ENCODE data around the gene NME2.
A peak's percentile ranks its signal among the peaks of the same experiment; 100 is the strongest.
"Not testable (repeated sequence)": the region's sequence is repeated elsewhere in the genome, so short reads cannot be mapped to it uniquely, and the experiment has no call there.

The NME2 gene

GRCh38 chr17:51152766-51153209 is 13.4 kb upstream of the NME2 start:
- DNase-seq (ENCODE audit: low read depth, low spot score): no peak

DNA sequence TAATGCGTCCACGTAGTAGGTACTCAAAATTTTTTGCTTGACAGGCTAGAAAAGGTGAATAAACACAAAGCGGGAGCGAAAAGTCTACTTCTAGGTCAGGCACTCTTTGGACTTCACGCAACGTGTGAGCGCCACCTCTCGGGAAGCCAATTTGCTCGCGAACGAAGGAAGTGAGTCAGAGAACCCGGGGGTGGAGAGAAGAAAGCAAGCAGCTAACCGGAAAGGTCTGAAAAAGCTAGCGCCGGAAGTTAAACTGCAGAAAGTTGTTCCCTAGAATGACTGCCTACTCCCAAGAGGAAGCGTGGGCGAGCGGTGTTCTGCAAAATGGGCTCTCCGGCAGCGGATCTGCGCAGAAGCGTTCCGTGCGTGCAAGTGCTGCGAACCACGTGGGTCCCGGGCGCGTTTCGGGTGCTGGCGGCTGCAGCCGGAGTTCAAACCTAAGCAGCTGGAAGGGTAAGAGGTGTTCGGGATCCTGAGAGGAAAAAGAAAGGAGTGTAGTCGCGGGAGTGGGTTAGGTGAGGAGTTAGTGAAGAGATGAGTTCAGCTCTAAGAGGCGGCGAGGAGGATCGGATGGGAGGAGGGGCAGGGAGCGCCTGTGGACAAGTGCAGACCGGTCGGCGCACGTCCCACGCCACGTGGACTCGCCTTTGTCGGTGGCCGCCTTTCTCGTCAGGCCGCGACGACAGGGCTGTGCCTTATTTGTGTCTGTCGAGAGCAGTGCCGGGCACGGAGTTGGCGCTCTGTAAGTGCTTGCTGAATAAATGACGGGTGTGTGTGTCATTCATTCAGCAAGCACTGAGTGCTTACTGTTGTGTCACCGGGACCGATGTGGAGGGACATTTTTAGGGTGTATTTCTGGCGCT is 12.8 kb upstream of the NME2 start, which contains the start of gene NME1:
Gene NME1, plus strand, starts transcription at position 350 of the 863 bp plus-strand sequence. CDS start 2,096 bp downstream, outside the sequence.
- peak; percentile 98 for DNase-seq (ENCODE audit: low read depth, low spot score)

DNA sequence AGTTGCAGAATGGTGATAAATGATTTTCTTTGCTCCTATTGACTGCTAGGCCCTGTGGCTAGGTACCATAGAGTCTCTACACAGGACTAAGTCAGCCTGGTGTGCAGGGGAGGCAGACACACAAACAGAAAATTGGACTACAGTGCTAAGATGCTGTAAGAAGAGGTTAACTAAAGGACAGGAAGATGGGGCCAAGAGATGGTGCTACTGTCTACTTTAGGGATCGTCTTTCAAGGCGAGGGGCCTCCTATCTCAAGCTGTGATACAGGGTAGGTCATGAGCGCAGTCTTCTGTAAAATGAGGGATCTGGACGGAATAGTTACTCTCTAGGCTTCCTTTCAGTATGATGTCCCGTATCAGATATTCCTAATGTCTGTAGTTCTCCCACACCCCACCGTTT is 12.0 kb upstream of the NME2 start:
- no peak for DNase-seq (ENCODE audit: low read depth, low spot score)

GRCh38 chr17:51155416-51155815 is 10.8 kb upstream of the NME2 start:
- DNase-seq (ENCODE audit: low read depth, low spot score): no peak

DNA sequence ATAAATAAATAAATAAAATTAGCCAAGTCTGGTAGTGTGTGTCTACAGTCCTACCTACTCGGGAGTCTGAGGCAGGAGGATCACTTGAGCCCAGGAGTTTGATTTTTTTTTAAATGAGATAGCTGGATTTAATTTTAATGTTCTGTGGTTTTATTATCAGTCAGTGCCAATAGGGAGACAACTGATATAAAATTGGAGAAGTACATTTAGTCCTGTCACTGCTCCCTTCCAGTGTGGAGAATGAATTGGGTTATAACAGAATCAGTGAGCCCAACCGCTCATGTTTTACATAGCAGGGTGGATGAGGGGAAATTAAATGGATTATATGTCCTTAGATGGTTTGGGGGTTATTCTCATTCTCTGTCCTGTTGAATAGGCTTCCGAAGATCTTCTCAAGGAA is 6.6 kb upstream of the NME2 start:
- DNase-seq (ENCODE audit: low read depth, low spot score): no peak

DNA sequence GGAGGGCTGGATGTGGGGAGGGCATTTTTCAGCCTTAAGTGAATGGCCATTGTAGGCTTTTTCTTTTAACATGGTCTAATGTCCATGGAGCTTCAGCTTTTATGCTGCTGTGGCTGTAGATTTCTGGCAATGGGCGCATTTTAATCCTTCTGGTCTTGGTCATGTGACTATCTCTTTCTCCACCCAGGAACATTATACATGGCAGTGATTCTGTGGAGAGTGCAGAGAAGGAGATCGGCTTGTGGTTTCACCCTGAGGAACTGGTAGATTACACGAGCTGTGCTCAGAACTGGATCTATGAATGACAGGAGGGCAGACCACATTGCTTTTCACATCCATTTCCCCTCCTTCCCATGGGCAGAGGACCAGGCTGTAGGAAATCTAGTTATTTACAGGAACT is 4.7 kb upstream of the NME2 start:
- DNase-seq (ENCODE audit: low read depth, low spot score): no peak

- no peak for DNase-seq (ENCODE audit: low read depth, low spot score)
Observed at GRCh38 chr17:51164911-51165679, 1.1 kb upstream of the NME2 start.

DNA sequence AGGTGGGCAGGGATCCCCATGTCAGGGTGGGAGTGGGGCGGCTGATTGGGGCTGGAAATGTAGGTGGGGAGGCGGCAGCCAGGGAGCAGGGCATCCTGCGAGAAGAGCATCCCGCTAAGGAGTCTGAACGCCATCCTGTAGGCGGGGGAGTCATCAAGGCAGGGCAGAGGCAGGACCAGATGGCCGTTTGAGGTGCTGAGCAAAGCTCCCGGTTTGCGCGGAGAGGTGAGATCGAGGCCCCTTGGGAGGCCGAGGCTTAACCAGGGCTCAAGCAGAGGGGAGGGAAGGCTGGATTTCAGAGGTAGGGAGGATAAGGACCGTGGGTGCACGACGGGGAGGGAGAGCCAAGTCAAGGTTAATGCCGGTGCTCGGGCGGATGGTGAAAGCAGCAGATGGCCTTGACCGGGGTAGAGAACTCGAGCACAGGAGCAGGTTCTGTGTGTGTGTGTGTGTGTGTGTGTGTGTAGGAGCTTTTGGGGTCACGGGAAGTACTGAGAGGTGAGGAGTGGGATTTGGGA is 472 bp upstream of the NME2 start:
- no peak for DNase-seq (ENCODE audit: low read depth, low spot score)

GRCh38 chr17:51166987-51167931 is 1.0 kb downstream of the NME2 start:
- DNase-seq (ENCODE audit: low read depth, low spot score): no peak

DNA sequence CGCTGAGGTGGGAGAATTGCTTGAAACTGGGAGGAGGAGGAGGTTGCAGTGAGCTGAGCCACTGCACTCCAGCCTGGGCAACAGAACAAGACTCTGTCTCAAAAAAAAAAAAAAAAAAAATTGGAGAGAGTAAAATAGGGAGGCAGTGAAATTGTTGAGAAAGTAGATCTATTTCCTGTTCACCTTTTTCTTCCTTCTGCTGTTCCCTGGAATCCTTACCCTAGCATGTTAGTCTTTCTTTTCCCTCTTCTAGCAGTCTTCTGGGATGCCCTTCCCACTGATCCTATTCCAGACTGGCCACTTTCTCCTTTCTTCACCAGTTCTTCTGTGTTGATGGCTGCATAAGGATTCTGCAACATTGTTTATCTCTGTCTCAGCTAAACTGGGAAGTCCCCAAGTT is 3.1 kb downstream of the NME2 start:
- no peak for DNase-seq (ENCODE audit: low read depth, low spot score)

DNA sequence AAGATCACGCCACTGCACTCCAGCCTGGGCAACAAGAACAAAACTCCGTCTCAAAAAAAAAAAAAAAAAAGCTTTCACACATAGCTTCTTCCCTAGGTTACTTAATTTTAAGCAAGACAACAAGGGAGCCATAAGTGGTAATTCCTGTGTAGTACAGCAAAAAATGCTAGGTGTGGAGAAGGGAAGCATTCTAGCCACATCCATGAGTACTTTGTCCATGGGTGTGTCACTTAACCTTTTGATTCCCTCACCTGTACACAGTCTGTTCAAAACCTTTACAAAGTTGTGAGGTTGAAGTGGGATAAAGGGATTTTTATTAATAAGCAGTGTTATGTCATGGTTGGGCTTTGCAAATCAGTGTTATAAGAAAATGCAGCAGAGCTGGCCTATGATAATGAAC is 4.5 kb downstream of the NME2 start:
- DNase-seq (ENCODE audit: low read depth, low spot score): no peak

GRCh38 chr17:51172030-51172429 is 5.8 kb downstream of the NME2 start:
- DNase-seq (ENCODE audit: low read depth, low spot score): not testable (repeated sequence)

- no peak for DNase-seq (ENCODE audit: low read depth, low spot score)
Observed at GRCh38 chr17:51180486-51180885, 14.3 kb downstream of the NME2 start.

DNA sequence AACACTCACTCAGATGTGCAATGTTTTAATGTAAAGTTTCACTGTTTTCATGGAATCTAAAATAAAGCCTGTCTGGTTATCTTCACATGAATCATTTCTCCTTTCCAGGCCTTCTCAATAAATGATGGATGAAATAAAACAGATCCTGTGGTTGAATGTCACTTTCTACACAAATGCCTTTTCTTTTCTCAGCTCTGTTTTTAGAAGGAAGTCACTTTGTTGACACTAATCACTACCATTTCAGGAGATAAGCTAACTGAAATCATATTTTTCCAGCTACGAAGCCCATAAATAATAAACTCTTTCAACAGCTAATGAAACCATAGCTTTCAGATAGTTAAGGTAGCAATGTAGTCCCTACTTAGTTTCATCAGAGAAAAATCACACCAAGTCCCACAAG is 17.9 kb downstream of the NME2 start:
- DNase-seq (ENCODE audit: low read depth, low spot score): no peak

DNA sequence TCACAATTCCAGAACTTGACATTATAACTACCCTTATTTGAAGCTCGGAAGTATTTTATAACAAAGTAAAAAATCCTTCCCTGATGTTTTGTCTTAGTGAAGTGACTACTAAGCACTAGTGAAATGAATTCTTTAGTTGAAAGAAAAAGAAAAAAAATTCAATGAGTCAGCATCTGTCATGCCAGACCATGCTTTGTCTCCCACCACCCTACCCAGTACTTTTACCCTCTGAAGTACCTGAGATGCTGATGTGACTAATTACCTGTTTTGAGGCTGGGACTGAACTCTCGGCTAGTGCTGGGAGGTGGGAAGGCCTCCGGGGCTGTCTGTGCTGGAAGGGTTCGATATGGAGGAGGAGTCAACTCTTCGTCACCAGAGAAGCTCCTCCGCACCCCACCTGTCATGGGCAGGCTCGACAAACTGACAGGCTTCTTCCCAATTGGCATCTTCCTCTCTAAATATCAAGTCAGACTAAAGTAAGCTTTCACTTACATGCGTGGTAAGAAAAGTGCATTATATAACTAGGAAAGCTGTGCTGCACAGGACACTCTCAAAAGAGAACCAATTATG is 19.6 kb downstream of the NME2 start:
- no peak for DNase-seq (ENCODE audit: low read depth, low spot score)

GRCh38 chr17:51188271-51188833 is 22.1 kb downstream of the NME2 start:
- DNase-seq (ENCODE audit: low read depth, low spot score): no peak

DNA sequence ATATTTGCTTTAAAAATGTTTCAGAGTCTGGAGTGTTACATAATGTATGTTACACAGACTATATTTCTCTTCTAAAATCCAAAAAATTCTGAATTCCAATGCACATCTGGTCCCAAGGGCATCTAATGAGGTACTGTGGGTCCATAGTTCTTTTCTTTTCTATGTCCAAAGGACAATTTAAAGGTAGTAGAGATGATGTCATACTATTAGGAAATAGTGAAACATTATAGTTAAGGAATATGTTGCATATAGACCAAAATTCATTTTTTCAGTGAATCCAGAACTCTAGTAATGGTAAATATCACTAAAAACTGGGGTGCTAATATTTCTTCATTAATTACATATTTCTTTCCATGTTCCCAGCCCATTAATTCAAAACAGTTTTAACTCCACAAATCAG is 23.0 kb downstream of the NME2 start:
- DNase-seq (ENCODE audit: low read depth, low spot score): no peak

DNA sequence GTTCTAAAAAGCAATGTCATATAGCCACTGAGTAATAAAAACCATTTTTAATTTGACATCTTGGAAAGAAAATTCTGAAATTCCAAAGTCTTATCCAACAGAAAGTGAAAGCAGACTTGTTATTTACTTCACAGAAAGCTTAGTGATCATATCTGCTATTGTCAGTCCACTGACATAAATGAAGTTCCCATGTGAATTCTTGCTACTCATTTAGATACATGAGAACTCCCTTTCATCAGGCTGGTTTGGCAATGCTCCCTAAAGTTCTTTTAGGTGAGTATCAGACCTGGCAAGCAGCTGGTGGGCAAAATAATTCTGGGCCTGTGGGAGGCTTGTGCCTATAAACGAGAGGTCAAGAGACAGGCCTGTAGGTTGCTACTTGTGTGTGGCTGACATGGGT is 23.4 kb downstream of the NME2 start:
- DNase-seq (ENCODE audit: low read depth, low spot score): no peak

GRCh38 chr17:51191895-51192294 is 25.7 kb downstream of the NME2 start:
- no peak for DNase-seq (ENCODE audit: low read depth, low spot score)

DNA sequence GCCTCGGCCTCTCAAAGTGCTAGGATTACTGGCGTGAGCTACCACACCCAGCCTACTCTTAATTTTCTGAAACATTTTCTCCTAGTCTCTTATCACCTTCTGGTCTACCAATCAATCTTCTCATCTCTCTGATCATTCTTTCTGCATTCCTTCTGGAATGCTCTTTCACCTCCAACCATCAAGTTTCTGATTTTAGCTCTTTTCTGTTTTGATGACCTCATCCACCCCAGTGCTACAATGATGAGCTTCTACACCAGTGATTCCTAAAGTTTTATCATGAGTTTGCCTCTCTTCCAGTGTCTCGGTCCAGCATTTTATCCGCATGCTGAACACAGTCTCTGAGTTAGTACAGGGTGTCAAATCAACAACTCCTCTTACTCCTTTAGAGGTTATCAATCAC is 31.5 kb downstream of the NME2 start:
- DNase-seq (ENCODE audit: low read depth, low spot score): no peak

GRCh38 chr17:51200295-51200694 is 34.1 kb downstream of the NME2 start:
- DNase-seq (ENCODE audit: low read depth, low spot score): no peak
